Prostate gland (tissue), 2 donors: ENCODE data around the gene AXDND1. TPM values are rescaled to one million over a fixed set of nuclear protein-coding genes. Genes with fewer than 3 reads are reported as not detected.

Experiments
- DNase-seq: peaks from one replicate; pipeline ENCODE4 v3.0.0-alpha.2; 2019; ENCODE audit warnings: low spot score
- H3K27ac ChIP-seq, 2 donors: fragments of 200-600 bp; sonication (generic); 2 replicates each; pipeline ENCODE4 v1.5.1; 2017 to 2019
- H3K27me3 ChIP-seq: fragments of 200-600 bp; sonication (generic); replicated peaks from 2 replicates; pipeline ENCODE4 v1.5.1; 2019; ENCODE audit not compliant: insufficient read depth
- H3K36me3 ChIP-seq, 2 donors: fragments of 200-600 bp; sonication (generic); 1 replicate in 1 of 2; 2 replicates in 1 of 2; pipeline versions ENCODE4 v1.5.1 to v1.8.1; 2017 to 2019
- H3K4me1 ChIP-seq: fragments of 200-600 bp; sonication (generic); replicated peaks from 2 replicates; pipeline ENCODE4 v1.5.1; 2019
- H3K4me3 ChIP-seq, 2 donors: fragments of 200-600 bp; sonication (generic); 2 replicates each; pipeline ENCODE4 v1.5.1; 2017 to 2019
- H3K9me3 ChIP-seq: fragments of 200-600 bp; sonication (generic); 2 replicates; pipeline ENCODE4 v1.5.1; 2017
- POLR2A ChIP-seq: fragments of 450-650 bp; IDR thresholded peaks from one replicate; pipeline ENCODE4 v1.6.1; 2016; ENCODE audit warnings: antibody characterized with exemption, mild to moderate bottlenecking
- POLR2AphosphoS5 ChIP-seq: sonication (generic); formaldehyde crosslinking; IDR thresholded peaks from one replicate; pipeline ENCODE4 v1.6.1; 2017; ENCODE audit warnings: antibody characterized with exemption
- WGBS: methylation state at CpG from one replicate; pipeline ENCODE4 v1.1.5; 2018; 5-methylcytosine and 5-hydroxymethylcytosine counted together
- intact Hi-C: fragments of 100-400 bp; cut with DNase I; formaldehyde crosslinking; loops from one replicate; pipeline ENCODE4 v1.14.2; 2022
- small RNA-seq, 2 donors: library from RNA; depleted of rRNA; stranded (forward); fragments of <200 nt; gene quantifications; one replicate each; pipeline ENCODE3, GENCODE V24; 2016
- total RNA-seq, 2 donors: library from RNA; depleted of rRNA; stranded (reverse); fragments of >200 nt; gene quantifications; one replicate each; pipeline ENCODE4 v1.1.0, GENCODE V29; 2016
- TF ChIP-seq, protein P1 (sequence below), 4 experiments: fragments of 200-600 bp in 2 of 4; fragments of 450-650 bp in 2 of 4; sonication (generic) in 2 of 4; IDR thresholded peaks; 1 replicate in 3 of 4; 2 replicates in 1 of 4; pipeline ENCODE4 v1.5.1; 2016 to 2019; ENCODE audit warnings: antibody characterized with exemption in 4 of 4, mild to moderate bottlenecking in 2 of 4, moderate library complexity in 2 of 4

AXDND1 gene
- total RNA-seq, 2 donors from 2014 or later = 7.0 TPM; not detected in 1

- intact Hi-C loops = no loop called here
- no peak for DNase-seq
- no peak overlapping the region for H3K27ac ChIP-seq
- H3K4me3 ChIP-seq = no peak overlapping the region
- TF ChIP-seq POLR2AphosphoS5 (no peak), POLR2A (no peak)
- TF ChIP-seq, protein P1, sequence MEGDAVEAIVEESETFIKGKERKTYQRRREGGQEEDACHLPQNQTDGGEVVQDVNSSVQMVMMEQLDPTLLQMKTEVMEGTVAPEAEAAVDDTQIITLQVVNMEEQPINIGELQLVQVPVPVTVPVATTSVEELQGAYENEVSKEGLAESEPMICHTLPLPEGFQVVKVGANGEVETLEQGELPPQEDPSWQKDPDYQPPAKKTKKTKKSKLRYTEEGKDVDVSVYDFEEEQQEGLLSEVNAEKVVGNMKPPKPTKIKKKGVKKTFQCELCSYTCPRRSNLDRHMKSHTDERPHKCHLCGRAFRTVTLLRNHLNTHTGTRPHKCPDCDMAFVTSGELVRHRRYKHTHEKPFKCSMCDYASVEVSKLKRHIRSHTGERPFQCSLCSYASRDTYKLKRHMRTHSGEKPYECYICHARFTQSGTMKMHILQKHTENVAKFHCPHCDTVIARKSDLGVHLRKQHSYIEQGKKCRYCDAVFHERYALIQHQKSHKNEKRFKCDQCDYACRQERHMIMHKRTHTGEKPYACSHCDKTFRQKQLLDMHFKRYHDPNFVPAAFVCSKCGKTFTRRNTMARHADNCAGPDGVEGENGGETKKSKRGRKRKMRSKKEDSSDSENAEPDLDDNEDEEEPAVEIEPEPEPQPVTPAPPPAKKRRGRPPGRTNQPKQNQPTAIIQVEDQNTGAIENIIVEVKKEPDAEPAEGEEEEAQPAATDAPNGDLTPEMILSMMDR (IDR thresholded peaks at IDR 0.05) = no peak
- 61% methylated on average over 1 of the region's 1 CpG for WGBS
- no peaks in the 10 kb centered on the region for H3K4me1 ChIP-seq
- H3K9me3 ChIP-seq = no peaks in the 10 kb centered on the region
- no peaks in the 10 kb centered on the region for H3K36me3 ChIP-seq
- H3K27me3 ChIP-seq = no peaks in the 10 kb centered on the region
These were observed 232.9 kb downstream of the AXDND1 start for GRCh38 chr1:179598631-179599030.

DNA sequence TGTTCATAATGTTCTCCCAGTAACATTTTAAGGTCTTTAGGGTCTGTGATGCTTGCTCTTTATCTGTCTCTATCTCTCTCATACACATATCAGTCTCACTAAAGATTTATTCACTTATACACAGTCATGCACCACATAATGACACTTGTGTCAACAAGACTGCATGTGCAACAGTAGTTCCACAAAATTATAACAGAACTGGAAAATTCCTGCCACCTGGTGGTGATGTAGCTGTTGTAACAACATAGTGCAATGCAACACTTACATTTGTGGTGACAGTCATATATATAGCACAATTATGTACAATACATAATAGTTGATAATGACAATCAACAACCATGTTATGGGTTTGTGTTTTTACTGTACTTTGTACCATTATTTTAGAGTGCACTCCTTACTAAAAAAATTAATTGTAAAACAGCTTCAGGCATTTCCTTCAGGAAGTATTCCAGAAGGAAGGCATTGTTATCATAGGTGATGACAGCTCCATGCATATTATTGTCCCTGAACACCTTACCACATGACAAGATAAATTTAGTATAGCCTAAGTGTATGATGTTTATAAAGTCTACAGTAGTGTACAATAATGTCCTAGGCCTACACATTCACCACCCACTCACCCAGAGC lies 234.0 kb downstream of the AXDND1 start:
- H3K27me3 ChIP-seq = no peaks in the 10 kb centered on the region
- H3K4me3 ChIP-seq = no peak overlapping the region
- H3K9me3 ChIP-seq = no peaks in the 10 kb centered on the region
- intact Hi-C loops = no loop called here
- TF ChIP-seq POLR2A (no peak), POLR2AphosphoS5 (peak; percentile 45)
- TF ChIP-seq, protein P1 (IDR thresholded peaks at IDR 0.05) = peak in 3 of 4 experiments; percentile 38 to 66 (median 46)
- no peaks in the 10 kb centered on the region for H3K36me3 ChIP-seq
- no peaks in the 10 kb centered on the region for H3K4me1 ChIP-seq
- H3K27ac ChIP-seq = no peak overlapping the region
- peak; percentile 49 for DNase-seq

DNA sequence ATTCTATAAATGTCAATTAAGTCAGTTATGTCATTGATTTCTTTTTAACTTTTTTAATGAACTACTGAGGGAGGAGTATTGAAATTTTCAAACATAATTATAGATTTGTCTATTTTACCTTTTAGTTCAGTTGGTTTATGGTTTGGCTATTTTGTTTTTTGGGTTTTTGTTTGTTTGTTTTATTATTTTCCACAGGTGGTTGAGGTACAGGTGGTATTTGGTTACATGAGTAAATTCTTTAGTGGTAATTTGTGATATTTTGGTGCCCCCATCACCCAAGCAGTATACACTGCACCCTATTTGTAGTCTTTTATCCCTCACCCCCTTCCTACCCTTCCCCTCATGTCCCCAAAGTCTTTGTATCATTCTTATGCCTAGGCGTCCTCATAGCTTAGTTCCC lies 235.3 kb downstream of the AXDND1 start:
- no peak overlapping the region for H3K27ac ChIP-seq
- 94% methylated on average over 1 of the region's 1 CpG for WGBS
- no peaks in the 10 kb centered on the region for H3K9me3 ChIP-seq
- H3K4me3 ChIP-seq = no peak overlapping the region
- H3K27me3 ChIP-seq = no peaks in the 10 kb centered on the region
- TF ChIP-seq POLR2AphosphoS5 (no peak), POLR2A (no peak)
- TF ChIP-seq, protein P1 (IDR thresholded peaks at IDR 0.05) = no peak
- DNase-seq = no peak
- no peaks in the 10 kb centered on the region for H3K36me3 ChIP-seq
- H3K4me1 ChIP-seq = no peaks in the 10 kb centered on the region
- intact Hi-C loops = no loop called here

Small RNAs within 50 kb of the gene (small RNA-seq; reads per million reads assigned to genes)
- gene MEF2AP1 = 0 reads per million in 2 donors
- 0 reads per million in 2 donors for gene RNU5F-2P

Other genes with a start within 250 kb of the AXDND1 start
- 10 to 100 TPM; 12.1 to 18.4 TPM for gene ABL2, start 136.3 kb upstream of the AXDND1 start, total RNA-seq
- 10 to 100 TPM; 30.9 to 47.2 TPM for gene SOAT1, start 72.2 kb upstream of the AXDND1 start, total RNA-seq
- not detected for gene NPHS2, start 210.0 kb downstream of the AXDND1 start, total RNA-seq
- gene TDRD5, start 225.9 kb downstream of the AXDND1 start, total RNA-seq = 1 to 10 TPM; 3.8 to 7.6 TPM